HepG2 (cell line): Measurements from ENCODE around the gene NSMF. TPM values are rescaled to one million over a fixed set of nuclear protein-coding genes. Genes with fewer than 3 reads are reported as not detected.

Experiments
- ATAC-seq: fragments of 200-7000 bp; cut with Tn5 transposase; 3 replicates; pipeline ENCODE4 v1.9.1; 2020; ENCODE audit warnings: mild to moderate bottlenecking, moderate library complexity
- BruUV-seq: library from RNA; stranded (reverse); fragments of 400-500 nt; replicated peaks from 2 replicates; lab custom pipeline; 2021; lab: Mats Ljungman, UMichigan
- CTCF ChIA-PET: fragments of 300-600 bp; formaldehyde crosslinking; extraction: SDS; loops from one replicate; lab custom pipeline; 2021; ENCODE audit warnings: low total read pairs, inconsistent platforms, low intra/inter-chr PET ratio; lab: Yijun Ruan, JAX
- POLR2A ChIA-PET: fragments of 350-600 bp; sonication (Branson Sonifier 250); formaldehyde crosslinking; loops from one replicate; lab custom pipeline; 2020; ENCODE audit warnings: antibody characterized with exemption, inconsistent platforms; lab: Yijun Ruan, JAX
- DNase-seq: peaks from one replicate; pipeline ENCODE4 v3.0.0-alpha.2; 2015; ENCODE audit warnings: low spot score
- FAIRE-seq: peaks from 3 replicates; lab custom pipeline; 2011; peaks lifted over from hg19 to GRCh38; lab: Jason Lieb, UNC
- H2AFZ ChIP-seq: one replicate; pipeline ENCODE4 v1.6.1; 2011; ENCODE audit warnings: low read length, inconsistent platforms
- H3K27ac ChIP-seq: fragments of 300-600 bp; 3 replicates; pipeline ENCODE4 v1.8.0; 2011; ENCODE audit warnings: mixed run types, mild to moderate bottlenecking, mixed read lengths, low read length, inconsistent platforms; ENCODE audit not compliant: insufficient read depth; ENCODE audit errors: extremely low read length
- H3K27me3 ChIP-seq, 2 experiments: fragments of 200-600 bp in 1 of 2; 2 replicates in 1 of 2; 3 replicates in 1 of 2; pipeline versions ENCODE4 v1.6.0 to v1.8.0; 2011; ENCODE audit warnings: low read length in 2 of 2, mild to moderate bottlenecking in 2 of 2, moderate library complexity in 2 of 2, inconsistent platforms in 1 of 2; ENCODE audit not compliant: insufficient read depth in 2 of 2, control insufficient read depth in 1 of 2
- H3K36me3 ChIP-seq, 2 experiments: fragments of 200-600 bp in 1 of 2; replicated peaks in 1 of 2; 2 replicates in 1 of 2; 3 replicates in 1 of 2; pipeline versions ENCODE4 v1.5.1 to v1.8.0; 2011; ENCODE audit warnings: low read length in 2 of 2, inconsistent platforms in 1 of 2; ENCODE audit not compliant: insufficient read depth in 2 of 2, control insufficient read depth in 1 of 2
- H3K4me1 ChIP-seq: 2 replicates; pipeline ENCODE4 v1.5.1; 2012; ENCODE audit warnings: low read length, inconsistent platforms; ENCODE audit not compliant: insufficient read depth
- H3K4me2 ChIP-seq: 2 replicates; pipeline ENCODE4 v1.6.0; 2011; ENCODE audit warnings: low read depth, low read length, inconsistent platforms
- H3K4me3 ChIP-seq, 3 experiments: fragments of 200-600 bp in 1 of 3; sonication (generic), shearing (Covaris generic) in 1 of 3; replicated peaks in 1 of 3; 2 replicates each; pipeline ENCODE4 v1.5.1; 2011 to 2016; ENCODE audit warnings: low read length in 3 of 3, inconsistent platforms in 2 of 3, low read depth in 2 of 3, mild to moderate bottlenecking in 2 of 3, control low read depth in 1 of 3, mixed read lengths in 1 of 3; ENCODE audit not compliant: insufficient read depth in 1 of 3
- H3K79me2 ChIP-seq: one replicate; pipeline ENCODE4 v1.6.1; 2011; ENCODE audit warnings: low read length, inconsistent platforms; ENCODE audit not compliant: insufficient read depth
- H3K9ac ChIP-seq: 2 replicates; pipeline ENCODE4 v1.6.0; 2011; ENCODE audit warnings: mild to moderate bottlenecking, low read depth, low read length, inconsistent platforms; ENCODE audit not compliant: insufficient read depth
- H3K9me3 ChIP-seq: 2 replicates; pipeline ENCODE4 v1.5.1; 2012; ENCODE audit warnings: mild to moderate bottlenecking, low read length
- H4K20me1 ChIP-seq: 2 replicates; pipeline ENCODE4 v1.6.0; 2011; ENCODE audit warnings: inconsistent platforms, mild to moderate bottlenecking, low read length, moderate library complexity; ENCODE audit not compliant: insufficient read depth
- BRF2 ChIP-seq: sonication (generic); formaldehyde crosslinking; IDR thresholded peaks from 2 replicates; pipeline ENCODE4 v1.8.1; 2022; ENCODE audit warnings: mild to moderate bottlenecking, missing genetic modification reagents
- FOXK2 ChIP-seq: fragments of 450-650 bp; IDR thresholded peaks from 2 replicates; pipeline ENCODE4 v1.6.1; 2016
- HDAC6 ChIP-seq: fragments of 200-600 bp; sonication (generic); IDR thresholded peaks from 2 replicates; pipeline ENCODE4 v1.7.0; 2017; ENCODE audit warnings: mild to moderate bottlenecking, antibody characterized with exemption, low read length, low read depth
- HMGA1 ChIP-seq: sonication (generic); formaldehyde crosslinking; conservative IDR thresholded peaks from 2 replicates; pipeline ENCODE4 v1.4.0; 2020; ENCODE audit warnings: missing genetic modification reagents
- HNRNPLL ChIP-seq: fragments of 200-400 bp; formaldehyde crosslinking; IDR thresholded peaks from 2 replicates; pipeline ENCODE4 v1.6.1; 2017; ENCODE audit warnings: mild to moderate bottlenecking, low read depth, low read length; ENCODE audit not compliant: poor library complexity, severe bottlenecking
- MEIS2 ChIP-seq: sonication (generic); formaldehyde crosslinking; IDR thresholded peaks from 2 replicates; pipeline ENCODE4 v1.9.0; 2021; ENCODE audit warnings: mild to moderate bottlenecking, missing genetic modification reagents
- MXI1 ChIP-seq: IDR thresholded peaks from 3 replicates; pipeline ENCODE4 v1.6.1; 2012; ENCODE audit warnings: low read depth, low read length, inconsistent platforms, borderline replicate concordance
- POLR2A ChIP-seq, 2 experiments: IDR thresholded peaks; 2 replicates each; pipeline ENCODE4 v1.6.1; 2011; ENCODE audit warnings: low read depth in 2 of 2, low read length in 2 of 2, mild to moderate bottlenecking in 1 of 2, moderate library complexity in 1 of 2; ENCODE audit not compliant: insufficient read depth in 1 of 2
- POLR2G ChIP-seq: fragments of 200-400 bp; formaldehyde crosslinking; IDR thresholded peaks from 2 replicates; pipeline ENCODE4 v1.6.1; 2018; ENCODE audit warnings: mild to moderate bottlenecking, low read depth, low read length, moderate library complexity
- REL ChIP-seq: sonication (generic); formaldehyde crosslinking; conservative IDR thresholded peaks from 2 replicates; pipeline ENCODE4 v1.8.0; 2022; ENCODE audit warnings: mild to moderate bottlenecking, missing genetic modification reagents, moderate library complexity
- SNAPC4 ChIP-seq: sonication (generic); formaldehyde crosslinking; IDR thresholded peaks from 2 replicates; pipeline ENCODE4 v1.4.0; 2020; ENCODE audit warnings: mild to moderate bottlenecking, missing genetic modification reagents
- TBX3 ChIP-seq: fragments of 450-650 bp; IDR thresholded peaks from 2 replicates; pipeline ENCODE4 v1.6.1; 2017; ENCODE audit warnings: antibody characterized with exemption, mild to moderate bottlenecking, inconsistent platforms, borderline replicate concordance
- ZBTB3 ChIP-seq: sonication (generic); formaldehyde crosslinking; IDR thresholded peaks from 2 replicates; pipeline ENCODE4 v1.4.0; 2020; ENCODE audit warnings: low read depth, mild to moderate bottlenecking, moderate library complexity, missing genetic modification reagents, borderline replicate concordance
- ZNF652 ChIP-seq: IDR thresholded peaks from 2 replicates; pipeline ENCODE4 v1.6.1; 2016; ENCODE audit warnings: low read depth, borderline replicate concordance
- ZNF720 ChIP-seq: sonication (generic); formaldehyde crosslinking; IDR thresholded peaks from 2 replicates; pipeline ENCODE4 v1.4.0; 2020; ENCODE audit warnings: missing genetic modification reagents
- ZSCAN30 ChIP-seq: sonication (generic); formaldehyde crosslinking; IDR thresholded peaks from 2 replicates; pipeline ENCODE4 v1.5.0; 2020; ENCODE audit warnings: mild to moderate bottlenecking, missing genetic modification reagents
- WGBS: methylation state at CpG from one replicate; pipeline ENCODE4 v1.1.6; 2017; ENCODE audit warnings: low lambda C conversion rate; 5-methylcytosine and 5-hydroxymethylcytosine counted together
- in situ Hi-C: cut with HindIII; loops from 2 replicates; pipeline ENCODE4 v1.10.0; 2017; ENCODE audit warnings: low pct_unique_long_range_greater_than_20kb; ENCODE audit not compliant: extremely low pct_ligation_motif_present
- intact Hi-C: fragments of 100-400 bp; cut with micrococcal nuclease; formaldehyde crosslinking; loops from one replicate; pipeline ENCODE4 v1.10.0; 2022; ENCODE audit not compliant: unreplicated experiment
- polyA plus RNA-seq, 8 experiments: library from polyadenylated mRNA; depleted of rRNA in 3 of 8; stranded (reverse) in 7 of 8; unstranded in 1 of 8; fragments of >200 nt; fragmentation: Illumina TruSeq in 4 of 8; extraction: Trizol in 4 of 8; gene quantifications; 2 replicates each; pipeline versions ENCODE4 v1.2.1 to v1.2.3, GENCODE V29; 2011 to 2016; ENCODE audit warnings: low read depth in 4 of 8, missing spikeins in 1 of 8, mixed read lengths in 1 of 8; ENCODE audit not compliant: insufficient read depth in 1 of 8
- total RNA-seq, 5 experiments: library from RNA; depleted of rRNA; stranded (reverse); fragments of >200 nt; fragmentation: Illumina TruSeq; extraction: Trizol; gene quantifications; 2 replicates each; pipeline ENCODE4 v1.2.3, GENCODE V29; 2016; ENCODE audit warnings: low read depth in 1 of 5

NSMF gene
- total and polyA plus RNA-seq, 2 of the 13 experiments (the other 11 are each of a cell fraction or from before 2014, with no cell fraction given): 44.3 to 183 TPM

- no peak for TF ChIP-seq SNAPC4
Measured at GRCh38 chr9:137455359-137455991, 3.7 kb downstream of the NSMF start (continued).

- FAIRE-seq (peak; percentile 62), ATAC-seq (peak; percentile 80), DNase-seq (peak; percentile 84)
- Histone ChIP-seq H3K9ac (peak overlapping the region; percentile 70), H3K4me2 (peak overlapping the region; percentile 96), H3K4me3 (peak overlapping the region in 2 of 3 experiments; percentile 32 to 95; a peak in 4 of 6 replicates), H3K27me3 (no peaks in the 10 kb centered on the region), H3K79me2 (peaks cover 31% of the 10 kb centered on the region), H3K4me1 (peaks cover 69% of the 10 kb centered on the region), H3K36me3 (peaks cover 12 to 40% of the 10 kb centered on the region in 2 experiments), H3K9me3 (no peaks in the 10 kb centered on the region), H3K27ac (peak overlapping the region; percentile 99), H4K20me1 (peaks cover 14% of the 10 kb centered on the region; the same call in 1 of the 2 replicates), H2AFZ (no peak overlapping the region)
- ChIA-PET POLR2A (interaction anchor here (0.6 to 1.3 kb wide), 8 partner anchors 8 to 212 kb away, joined by 3 to 9 read pairs (median 4); partner anchors contain the start of genes ENTPD8 and TOR4A), CTCF (no interaction called here)
- intact Hi-C loops: no loop called here
- WGBS: 55% methylated on average over 15 of the region's 30 CpGs
- BruUV-seq: no TSS peak
- in situ Hi-C loops: no loop called here
- TF ChIP-seq HDAC6 (no peak), HNRNPLL (peak; percentile 62), ZNF652 (CRISPR knock-in tag) (no peak; the same call in 1 of the 2 replicates), REL (CRISPR knock-in tag) (no peak), MEIS2 (CRISPR knock-in tag) (peak; percentile 83), POLR2A (IDR thresholded peaks at IDR 0.05; ENCODE audit: insufficient read depth in 1 of 2, low read depth in 2 of 2, low read length in 2 of 2) (peak in 1 of 2 experiments; percentile 68; a peak in 2 of 4 replicates), POLR2G (peak; percentile 58), ZSCAN30 (CRISPR knock-in tag) (peak; percentile 62; the same call in 1 of the 2 replicates), MXI1 (peak; percentile 87; the same call in 1 of the 3 replicates), HMGA1 (CRISPR knock-in tag) (no peak), ZNF720 (CRISPR knock-in tag) (no peak), FOXK2 (no peak), BRF2 (CRISPR knock-in tag) (peak; percentile 93), TBX3 (no peak), ZBTB3 (no peak)
Measured at GRCh38 chr9:137454597-137455358, 4.4 kb downstream of the NSMF start.
